Cardiac fibroblast (primary cell): ENCODE measurements around the gene AIG1.

ENCODE experiments used
- DNase-seq, 2 donors: peaks; one replicate each; pipeline versions ENCODE4 v3.0.0 to v3.0.0-alpha.2; 2010; ENCODE audit warnings: low read depth in 2 of 2
- H3K4me3 ChIP-seq, 2 donors: replicated peaks in 1 of 2; 1 replicate in 1 of 2; 2 replicates in 1 of 2; pipeline ENCODE4 v1.5.1; 2011; ENCODE audit warnings: low read depth in 2 of 2, low read length in 2 of 2, mild to moderate bottlenecking in 2 of 2, moderate library complexity in 1 of 2
- CTCF ChIP-seq: IDR thresholded peaks from one replicate; pipeline ENCODE4 v1.5.1; 2011; ENCODE audit warnings: low read depth, mild to moderate bottlenecking, low read length, inconsistent platforms

AIG1 gene

GRCh38 chr6:143251288-143251687 lies 190.6 kb downstream of the AIG1 start:
- TF ChIP-seq CTCF: no peak
- DNase-seq: no peak
- H3K4me3 ChIP-seq: no peak overlapping the region

DNA sequence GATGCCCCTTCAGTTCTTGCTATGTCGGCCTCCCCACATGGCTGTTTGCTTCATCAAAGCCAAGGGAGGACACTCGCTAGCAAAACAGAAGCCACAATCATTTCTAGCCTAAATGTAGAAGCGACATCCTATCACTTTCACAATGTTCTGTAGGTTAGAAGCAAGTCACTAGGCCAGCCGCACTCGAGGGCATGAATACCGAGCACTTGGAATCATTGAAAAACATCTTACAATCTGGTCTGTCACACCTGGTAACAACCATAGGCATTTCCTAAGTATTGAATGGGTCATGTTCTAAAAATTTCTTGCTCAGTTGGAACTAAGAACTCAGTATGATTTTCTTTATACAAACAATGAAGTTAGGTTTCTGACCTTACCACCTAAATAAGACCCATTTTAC lies 192.3 kb downstream of the AIG1 start:
- no peak overlapping the region for H3K4me3 ChIP-seq
- no peak for DNase-seq
- no peak for TF ChIP-seq CTCF

DNA sequence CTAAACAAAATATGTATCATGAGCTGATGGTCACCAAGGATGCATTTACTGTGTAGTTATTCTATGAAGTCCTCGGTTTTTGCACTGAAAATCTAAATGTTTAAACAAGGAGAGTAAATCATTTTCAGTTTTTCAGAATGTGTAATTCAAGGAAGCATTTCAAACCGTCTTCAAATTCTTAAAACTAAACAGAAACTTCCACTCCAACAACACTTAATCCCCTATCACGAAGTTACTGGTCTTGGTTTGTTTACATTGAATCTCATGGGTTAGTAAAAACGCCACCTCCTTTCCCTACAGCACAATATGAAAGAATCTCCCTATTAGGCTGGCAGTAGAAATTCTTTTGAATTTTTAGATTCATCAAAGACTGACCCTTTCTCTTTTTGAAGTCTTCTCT lies 192.9 kb downstream of the AIG1 start:
- DNase-seq: no peak
- H3K4me3 ChIP-seq: no peak overlapping the region
- no peak for TF ChIP-seq CTCF

DNA sequence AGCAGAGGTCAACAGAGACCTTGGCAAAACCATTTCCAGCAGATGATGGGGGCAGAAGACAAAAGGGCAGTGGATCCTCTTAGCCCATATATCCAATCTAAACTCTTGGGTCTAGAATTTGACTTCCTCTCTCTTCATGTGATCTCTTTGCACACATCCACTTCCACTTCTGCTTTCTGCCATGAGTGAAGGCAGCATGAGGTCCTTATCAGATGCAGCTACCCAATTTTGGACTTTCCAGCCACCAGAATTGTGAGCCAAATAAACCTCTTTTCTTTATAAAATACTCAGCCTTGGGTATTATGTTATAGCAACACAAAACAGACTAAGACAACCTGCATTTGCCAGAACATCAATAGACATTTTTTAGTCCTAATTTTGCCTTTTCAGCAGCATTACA lies 198.3 kb downstream of the AIG1 start:
- no peak overlapping the region for H3K4me3 ChIP-seq

GRCh38 chr6:143260857-143261256 lies 200.2 kb downstream of the AIG1 start:
- H3K4me3 ChIP-seq: no peak overlapping the region
- DNase-seq: peak in 1 of 2 donors; percentile 28
- TF ChIP-seq CTCF: no peak

More for the DNA sequence above, 198.3 kb downstream of the AIG1 start:
- no peak for DNase-seq
- no peak for TF ChIP-seq CTCF

DNA sequence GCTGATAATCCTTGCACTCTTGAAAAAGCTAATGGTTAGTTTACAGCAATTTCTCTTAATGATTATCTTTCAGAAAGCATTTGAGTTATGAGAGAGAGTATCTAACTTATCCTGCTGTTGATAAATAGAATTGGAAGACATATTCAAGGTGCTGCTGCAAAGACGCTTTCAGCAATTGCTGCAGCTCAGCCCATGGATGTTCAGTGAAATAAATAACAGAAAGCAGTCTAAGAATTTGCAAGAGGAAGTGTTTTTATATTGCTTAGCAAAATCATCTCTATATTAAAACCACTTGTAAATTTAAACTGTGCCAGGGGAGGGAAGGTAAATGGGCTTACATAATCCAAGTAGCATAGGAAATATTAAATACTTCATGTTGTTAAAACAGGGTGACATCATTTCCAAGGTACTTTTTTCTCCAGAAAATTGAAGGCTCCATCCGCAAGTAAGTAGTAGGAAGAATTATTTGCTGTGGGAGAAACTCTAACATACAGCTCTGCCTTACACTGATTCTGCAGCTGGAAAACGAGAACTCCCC lies 201.3 kb downstream of the AIG1 start:
- no peak for TF ChIP-seq CTCF
- no peak for DNase-seq
- no peak overlapping the region for H3K4me3 ChIP-seq

DNA sequence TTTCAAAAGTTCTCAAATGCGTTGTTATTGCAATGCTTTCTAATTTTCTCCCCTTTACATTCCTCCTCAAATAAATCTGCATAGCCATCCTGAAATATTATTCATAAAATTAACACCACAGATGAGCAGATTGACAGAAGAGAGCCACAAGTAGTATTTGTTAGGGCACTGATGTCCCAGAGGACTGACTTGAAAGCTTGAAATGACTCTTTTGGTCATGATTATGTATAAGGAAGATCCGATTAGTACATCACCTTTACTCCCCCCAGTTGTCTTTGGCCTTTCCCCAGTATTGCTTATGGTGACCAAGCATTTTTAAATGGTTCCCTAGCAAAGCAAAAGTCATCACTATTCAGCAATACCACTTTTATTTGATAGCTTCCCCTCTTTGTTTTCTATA lies 202.2 kb downstream of the AIG1 start:
- no peak for DNase-seq
- H3K4me3 ChIP-seq: no peak overlapping the region
- no peak for TF ChIP-seq CTCF
